A673 (cell line): ENCODE results near the gene SRSF5.

ENCODE experiments used
- EZH2 ChIP-seq: fragments of 200-600 bp; sonication (generic); IDR thresholded peaks from 2 replicates; pipeline ENCODE4 v1.6.1; 2017; ENCODE audit warnings: borderline replicate concordance, low read depth, mild to moderate bottlenecking, mixed read lengths, antibody characterized with exemption, low read length; ENCODE audit not compliant: poor library complexity, severe bottlenecking
- TF ChIP-seq, protein P1 (sequence below): fragments of 300-800, 200-600 bp; sonication (generic); conservative IDR thresholded peaks from 2 replicates; pipeline ENCODE4 v1.5.1; 2017; ENCODE audit warnings: low read depth, mild to moderate bottlenecking, antibody characterized with exemption, low read length, moderate library complexity, mixed read lengths

DNA sequence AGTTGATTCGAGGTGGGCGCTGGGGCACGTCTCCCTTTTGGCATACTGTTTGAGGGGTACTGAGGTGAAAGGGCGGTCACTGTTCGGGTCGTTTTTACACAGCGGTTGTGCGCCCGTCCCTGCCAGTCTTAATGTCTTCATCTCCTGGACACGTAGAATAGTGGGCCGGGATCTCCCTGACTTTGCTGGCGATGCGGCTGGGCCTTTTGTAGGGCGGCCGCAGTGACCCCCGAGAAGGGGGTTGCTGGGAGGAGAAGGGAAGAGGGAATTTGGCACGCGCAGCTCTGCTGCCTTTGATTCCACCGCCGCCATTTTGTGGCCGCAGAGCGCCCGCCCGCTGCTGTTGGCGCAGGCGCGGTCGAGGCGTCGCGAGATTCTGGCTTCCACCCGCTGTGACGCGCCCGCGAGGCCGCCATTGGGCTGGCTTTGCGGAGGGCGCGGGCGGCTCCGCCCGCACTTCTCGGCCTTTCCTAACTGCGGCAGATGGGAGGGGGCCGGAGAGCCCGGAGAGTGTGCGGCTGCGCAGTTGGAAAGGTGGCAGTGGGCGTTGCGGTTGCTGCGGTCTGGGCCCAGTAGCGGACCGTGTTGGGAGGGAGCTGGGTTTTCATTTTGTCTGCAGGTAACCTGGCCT is 542 bp downstream of the SRSF5 start:
- no peak for TF ChIP-seq EZH2
- TF ChIP-seq, protein P1, sequence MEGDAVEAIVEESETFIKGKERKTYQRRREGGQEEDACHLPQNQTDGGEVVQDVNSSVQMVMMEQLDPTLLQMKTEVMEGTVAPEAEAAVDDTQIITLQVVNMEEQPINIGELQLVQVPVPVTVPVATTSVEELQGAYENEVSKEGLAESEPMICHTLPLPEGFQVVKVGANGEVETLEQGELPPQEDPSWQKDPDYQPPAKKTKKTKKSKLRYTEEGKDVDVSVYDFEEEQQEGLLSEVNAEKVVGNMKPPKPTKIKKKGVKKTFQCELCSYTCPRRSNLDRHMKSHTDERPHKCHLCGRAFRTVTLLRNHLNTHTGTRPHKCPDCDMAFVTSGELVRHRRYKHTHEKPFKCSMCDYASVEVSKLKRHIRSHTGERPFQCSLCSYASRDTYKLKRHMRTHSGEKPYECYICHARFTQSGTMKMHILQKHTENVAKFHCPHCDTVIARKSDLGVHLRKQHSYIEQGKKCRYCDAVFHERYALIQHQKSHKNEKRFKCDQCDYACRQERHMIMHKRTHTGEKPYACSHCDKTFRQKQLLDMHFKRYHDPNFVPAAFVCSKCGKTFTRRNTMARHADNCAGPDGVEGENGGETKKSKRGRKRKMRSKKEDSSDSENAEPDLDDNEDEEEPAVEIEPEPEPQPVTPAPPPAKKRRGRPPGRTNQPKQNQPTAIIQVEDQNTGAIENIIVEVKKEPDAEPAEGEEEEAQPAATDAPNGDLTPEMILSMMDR, result no peak
